H9 (cell line): Measurements from ENCODE around the gene ZNHIT3. TPM values are rescaled to one million over a fixed set of nuclear protein-coding genes. Genes with fewer than 3 reads are reported as not detected.

Experiments
- DNase-seq: peaks from one replicate; pipeline ENCODE4 v3.0.0-alpha.2; 2017
- H2AFZ ChIP-seq: one replicate; pipeline ENCODE4 v1.6.1; 2013; ENCODE audit warnings: mild to moderate bottlenecking, low read length, control low read depth, moderate library complexity
- H2AK5ac ChIP-seq: 2 replicates; pipeline ENCODE4 v1.6.1; 2013; ENCODE audit warnings: low read length, control low read depth, mixed read lengths; ENCODE audit not compliant: insufficient read length
- H2BK120ac ChIP-seq: one replicate; pipeline ENCODE4 v1.6.1; 2013; ENCODE audit warnings: low read depth, mild to moderate bottlenecking, low read length, control low read depth, inconsistent platforms; ENCODE audit not compliant: poor library complexity, severe bottlenecking
- H2BK12ac ChIP-seq: 2 replicates; pipeline ENCODE4 v1.6.1; 2013; ENCODE audit warnings: low read length, control low read depth, mixed read lengths, low read depth; ENCODE audit not compliant: insufficient read length
- H2BK15ac ChIP-seq: 2 replicates; pipeline ENCODE4 v1.6.1; 2013; ENCODE audit warnings: low read depth, low read length, control low read depth
- H2BK20ac ChIP-seq: one replicate; pipeline ENCODE4 v1.6.1; 2013; ENCODE audit warnings: low read depth, mild to moderate bottlenecking, low read length, control low read depth, inconsistent platforms; ENCODE audit not compliant: poor library complexity, severe bottlenecking
- H2BK5ac ChIP-seq: 2 replicates; pipeline ENCODE4 v1.6.1; 2013; ENCODE audit warnings: low read length, control low read depth, mixed read lengths; ENCODE audit not compliant: insufficient read length
- H3K14ac ChIP-seq: 2 replicates; pipeline ENCODE4 v1.6.1; 2013; ENCODE audit warnings: low read length, control low read depth; ENCODE audit not compliant: insufficient read depth
- H3K18ac ChIP-seq: 2 replicates; pipeline ENCODE4 v1.6.1; 2013; ENCODE audit warnings: low read depth, mild to moderate bottlenecking, mixed read lengths, low read length, control low read depth; ENCODE audit not compliant: insufficient read length
- H3K23ac ChIP-seq: 2 replicates; pipeline ENCODE4 v1.6.1; 2013; ENCODE audit warnings: low read length, control low read depth, mixed read lengths, low read depth; ENCODE audit not compliant: insufficient read length
- H3K23me2 ChIP-seq: 2 replicates; pipeline ENCODE4 v1.6.1; 2013; ENCODE audit warnings: low read depth, mild to moderate bottlenecking, mixed read lengths, low read length, control low read depth; ENCODE audit not compliant: insufficient read length, poor library complexity, severe bottlenecking
- H3K27ac ChIP-seq: 2 replicates; pipeline ENCODE4 v1.5.1; 2013; ENCODE audit warnings: low read length, control low read depth, mixed read lengths, low read depth; ENCODE audit not compliant: insufficient read length
- H3K27me3 ChIP-seq: 2 replicates; pipeline ENCODE4 v1.6.1; 2013; ENCODE audit warnings: low read length, control low read depth, inconsistent platforms; ENCODE audit not compliant: insufficient read depth
- H3K4ac ChIP-seq: 2 replicates; pipeline ENCODE4 v1.6.1; 2013; ENCODE audit warnings: low read depth, mild to moderate bottlenecking, control low read depth, inconsistent platforms, low read length, moderate library complexity
- H3K4me1 ChIP-seq: 2 replicates; pipeline ENCODE4 v1.6.1; 2013; ENCODE audit warnings: low read length, control low read depth, inconsistent platforms; ENCODE audit not compliant: insufficient read depth
- H3K4me2 ChIP-seq: 2 replicates; pipeline ENCODE4 v1.6.1; 2013; ENCODE audit warnings: low read length, control low read depth, mixed read lengths; ENCODE audit not compliant: insufficient read length, insufficient read depth
- H3K56ac ChIP-seq: 2 replicates; pipeline ENCODE4 v1.6.1; 2013; ENCODE audit warnings: low read depth, mild to moderate bottlenecking, mixed read lengths, low read length, control low read depth; ENCODE audit not compliant: insufficient read length
- H3K79me1 ChIP-seq: 2 replicates; pipeline ENCODE4 v1.6.1; 2013; ENCODE audit warnings: low read depth, mild to moderate bottlenecking, moderate library complexity, low read length, control low read depth, inconsistent platforms; ENCODE audit not compliant: insufficient read depth, poor library complexity, severe bottlenecking
- H3K79me2 ChIP-seq: 2 replicates; pipeline ENCODE4 v1.6.1; 2013; ENCODE audit warnings: low read length, control low read depth, inconsistent platforms; ENCODE audit not compliant: insufficient read depth
- H3K9ac ChIP-seq: 2 replicates; pipeline ENCODE4 v1.6.1; 2013; ENCODE audit warnings: low read length, control low read depth, mixed read lengths; ENCODE audit not compliant: insufficient read length; ENCODE audit errors: extremely low read depth
- H3K9me3 ChIP-seq: one replicate; pipeline ENCODE4 v1.6.1; 2013; ENCODE audit warnings: low read depth, low read length, inconsistent platforms; ENCODE audit not compliant: control insufficient read depth
- H3T11ph ChIP-seq: one replicate; pipeline ENCODE4 v1.6.1; 2013; ENCODE audit warnings: mild to moderate bottlenecking, low read length, control low read depth, inconsistent platforms
- H4K20me1 ChIP-seq: one replicate; pipeline ENCODE4 v1.6.1; 2013; ENCODE audit not compliant: control insufficient read depth, insufficient read length, insufficient read depth
- H4K5ac ChIP-seq: 2 replicates; pipeline ENCODE4 v1.6.1; 2013; ENCODE audit warnings: low read depth, mild to moderate bottlenecking, mixed read lengths, low read length, control low read depth; ENCODE audit not compliant: insufficient read length
- H4K8ac ChIP-seq: replicated peaks from 2 replicates; pipeline ENCODE4 v1.6.1; 2013; ENCODE audit warnings: low read length, control low read depth, mixed read lengths, low read depth; ENCODE audit not compliant: insufficient read length
- H4K91ac ChIP-seq: 2 replicates; pipeline ENCODE4 v1.6.1; 2013; ENCODE audit warnings: low read depth, mild to moderate bottlenecking, moderate library complexity, mixed read lengths, low read length, control low read depth; ENCODE audit not compliant: insufficient read length
- H3K27ac Mint-ChIP-seq, 3 experiments: 2 replicates in 2 of 3; 3 replicates in 1 of 3; pipeline ENCODE4 v1.8.0; 2020 to 2021; ENCODE audit warnings: mixed read lengths in 3 of 3, mild to moderate bottlenecking in 1 of 3, moderate library complexity in 1 of 3
- H3K27me3 Mint-ChIP-seq: 2 replicates; pipeline ENCODE4 v1.8.0; 2021; ENCODE audit warnings: low read depth, mild to moderate bottlenecking, moderate library complexity, mixed read lengths
- H3K36me3 Mint-ChIP-seq, 3 experiments: 2 replicates in 2 of 3; 3 replicates in 1 of 3; pipeline ENCODE4 v1.8.0; 2020 to 2021; ENCODE audit warnings: low read depth in 3 of 3, mixed read lengths in 3 of 3; ENCODE audit not compliant: insufficient read depth in 1 of 3
- H3K4me1 Mint-ChIP-seq, 2 experiments: 2 replicates each; pipeline ENCODE4 v1.8.0; 2020; ENCODE audit warnings: mixed read lengths in 2 of 2
- H3K4me3 Mint-ChIP-seq, 2 experiments: 2 replicates in 1 of 2; 3 replicates in 1 of 2; pipeline ENCODE4 v1.8.0; 2020 to 2021; ENCODE audit warnings: mild to moderate bottlenecking in 2 of 2, mixed read lengths in 2 of 2, moderate library complexity in 1 of 2
- H3K9me3 Mint-ChIP-seq, 2 experiments: 2 replicates in 1 of 2; 3 replicates in 1 of 2; pipeline ENCODE4 v1.8.0; 2020; ENCODE audit warnings: mild to moderate bottlenecking in 2 of 2, mixed read lengths in 2 of 2, moderate library complexity in 1 of 2
- CTCF ChIP-seq: fragments of 200-600 bp; sonication (generic); conservative IDR thresholded peaks from 3 replicates; pipeline ENCODE4 v1.8.0; 2021; ENCODE audit warnings: antibody characterized with exemption, mild to moderate bottlenecking
- WGBS: extraction: QIAGEN DNeasy Blood & Tissue Kit; methylation state at CpG from one replicate; pipeline ENCODE4 v1.1.7; 2013; ENCODE audit warnings: missing lambda C conversion rate, low lambda C conversion rate, mixed read lengths; ENCODE audit not compliant: insufficient read length; ENCODE audit errors: extremely low coverage; 5-methylcytosine and 5-hydroxymethylcytosine counted together
- total RNA-seq: library from RNA; stranded (reverse); gene quantifications from 2 replicates; pipeline ENCODE4 v1.2.1, GENCODE V29; 2021

ZNHIT3 gene
- total RNA-seq, 1 experiment from 2014 or later: 64.7 TPM

GRCh38 chr17:36485027-36485426, 1.5 kb upstream of the ZNHIT3 start:
- no peak overlapping the region for H4K5ac ChIP-seq
- no peak overlapping the region for H3K9ac ChIP-seq
- H2BK5ac ChIP-seq: no peak overlapping the region
- H3K27me3 Mint-ChIP-seq: peaks cover 48% of the 10 kb centered on the region
- TF ChIP-seq CTCF: no peak
- H3K18ac ChIP-seq: no peak overlapping the region
- no peak overlapping the region for H2BK20ac ChIP-seq
- peak overlapping the region; percentile 56 to 99; a peak in 2 of 5 replicates for H3K4me3 Mint-ChIP-seq
- H3K79me1 ChIP-seq: no peaks in the 10 kb centered on the region
- H3K9me3 ChIP-seq: no peaks in the 10 kb centered on the region
- no peak overlapping the region for H3K56ac ChIP-seq
- peaks cover 6 to 7% of the 10 kb centered on the region in 2 experiments; a peak in 4 of 5 replicates for H3K9me3 Mint-ChIP-seq
- peaks cover 9% of the 10 kb centered on the region; the same call in 1 of the 2 replicates for H3K27me3 ChIP-seq
- H4K8ac ChIP-seq: no peak overlapping the region
- H3K14ac ChIP-seq: no peak overlapping the region
- no peaks in the 10 kb centered on the region; the same call in 1 of the 2 replicates for H3K79me2 ChIP-seq
- no peak overlapping the region for H2BK120ac ChIP-seq
- no peak overlapping the region for H3K27ac ChIP-seq
- H3T11ph ChIP-seq: no peak overlapping the region
- no peaks in the 10 kb centered on the region for H3K4me1 ChIP-seq
- H4K20me1 ChIP-seq: no peaks in the 10 kb centered on the region
- no peak overlapping the region for H3K27ac Mint-ChIP-seq
- H2BK12ac ChIP-seq: no peak overlapping the region
- peaks cover 19 to 28% of the 10 kb centered on the region in 2 experiments for H3K4me1 Mint-ChIP-seq
- H3K23ac ChIP-seq: no peak overlapping the region
- DNase-seq: no peak
- no CpG with 5 or more reads among the region's 8 CpGs for WGBS
- no peak overlapping the region for H2AFZ ChIP-seq
- H3K4ac ChIP-seq: no peak overlapping the region
- H2AK5ac ChIP-seq: no peak overlapping the region
- H4K91ac ChIP-seq: no peak overlapping the region
- peaks cover 5 to 13% (median 11%) of the 10 kb centered on the region in 3 experiments for H3K36me3 Mint-ChIP-seq
- no peak overlapping the region for H3K4me2 ChIP-seq
- H3K23me2 ChIP-seq: peaks cover 4% of the 10 kb centered on the region
- H2BK15ac ChIP-seq: no peak overlapping the region
